Medulla oblongata (tissue), 1 donor: Measurements from ENCODE around the gene CYP3A5.
"Not testable (repeated sequence)": the region's sequence is repeated elsewhere in the genome, so short reads cannot be mapped to it uniquely, and the experiment has no call there.

Source experiments
- DNase-seq: peaks from one replicate; pipeline ENCODE4 v3.0.0-alpha.2; 2015; ENCODE audit errors: extremely low spot score

CYP3A5 gene

GRCh38 chr7:99679400-99680191, at the start of gene CYP3A5:
Gene CYP3A5 (minus strand): TSS chr7:99679996. CDS start chr7:99679896, 100 bp downstream.
- peak; percentile 31 for DNase-seq

- DNase-seq, result no peak
Observed at GRCh38 chr7:99728615-99729014, 48.8 kb upstream of the CYP3A5 start.

GRCh38 chr7:99723201-99723600, 43.4 kb upstream of the CYP3A5 start:
- not testable (repeated sequence) for DNase-seq

- no peak for DNase-seq
Observed at GRCh38 chr7:99720800-99721595, 41.2 kb upstream of the CYP3A5 start.

- DNase-seq, result no peak
Observed at GRCh38 chr7:99719996-99720769, 40.4 kb upstream of the CYP3A5 start.

GRCh38 chr7:99713995-99714570, 34.3 kb upstream of the CYP3A5 start:
- no peak for DNase-seq

GRCh38 chr7:99709838-99710578, 30.2 kb upstream of the CYP3A5 start:
- DNase-seq, result no peak

GRCh38 chr7:99709260-99709659, 29.5 kb upstream of the CYP3A5 start:
- no peak for DNase-seq

GRCh38 chr7:99707096-99707495, 27.3 kb upstream of the CYP3A5 start:
- DNase-seq, result no peak

GRCh38 chr7:99699946-99700345, 20.1 kb upstream of the CYP3A5 start:
- no peak for DNase-seq

GRCh38 chr7:99698867-99699730, 19.3 kb upstream of the CYP3A5 start:
- not testable (repeated sequence) for DNase-seq

- DNase-seq, result no peak
Observed at GRCh38 chr7:99694912-99695304, 15.1 kb upstream of the CYP3A5 start.

- no peak for DNase-seq
Observed at GRCh38 chr7:99694201-99694911, 14.6 kb upstream of the CYP3A5 start.

GRCh38 chr7:99693427-99694200, 13.8 kb upstream of the CYP3A5 start:
- DNase-seq, result no peak

- DNase-seq, result no peak
Observed at GRCh38 chr7:99693100-99693426, 13.3 kb upstream of the CYP3A5 start.

GRCh38 chr7:99692563-99692962, 12.8 kb upstream of the CYP3A5 start:
- not testable (repeated sequence) for DNase-seq

- not testable (repeated sequence) for DNase-seq
Observed at GRCh38 chr7:99691658-99692057, 11.9 kb upstream of the CYP3A5 start.

- not testable (repeated sequence) for DNase-seq
Observed at GRCh38 chr7:99690918-99691317, 11.1 kb upstream of the CYP3A5 start.
